GM18526 (cell line): ENCODE data around the gene DOCK4.

ENCODE experiments used
- POLR2A ChIP-seq: IDR thresholded peaks from 3 replicates; pipeline ENCODE4 v1.6.1; 2011; ENCODE audit not compliant: insufficient read length; ENCODE audit errors: extremely low read depth

The DOCK4 gene

GRCh38 chr7:112056409-112056808, 149.8 kb downstream of the DOCK4 start:
- TF ChIP-seq POLR2A, result no peak

DNA sequence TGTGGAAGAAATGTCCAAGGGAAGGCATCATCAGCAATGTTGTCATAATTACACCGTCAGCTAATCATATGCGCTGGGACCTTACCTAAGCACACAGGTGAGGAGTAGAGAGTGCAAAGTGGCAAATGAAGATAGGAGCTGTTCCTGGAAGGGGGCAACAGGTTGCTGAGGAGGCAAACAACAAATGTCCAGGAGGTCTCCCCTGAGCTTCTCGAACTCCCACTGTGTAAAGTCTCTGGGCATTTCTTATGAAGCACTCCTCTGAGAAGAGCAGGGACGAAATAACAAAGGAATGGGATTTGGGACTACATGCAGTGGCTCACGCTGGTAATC, 152.5 kb downstream of the DOCK4 start:
- TF ChIP-seq POLR2A, result no peak

DNA sequence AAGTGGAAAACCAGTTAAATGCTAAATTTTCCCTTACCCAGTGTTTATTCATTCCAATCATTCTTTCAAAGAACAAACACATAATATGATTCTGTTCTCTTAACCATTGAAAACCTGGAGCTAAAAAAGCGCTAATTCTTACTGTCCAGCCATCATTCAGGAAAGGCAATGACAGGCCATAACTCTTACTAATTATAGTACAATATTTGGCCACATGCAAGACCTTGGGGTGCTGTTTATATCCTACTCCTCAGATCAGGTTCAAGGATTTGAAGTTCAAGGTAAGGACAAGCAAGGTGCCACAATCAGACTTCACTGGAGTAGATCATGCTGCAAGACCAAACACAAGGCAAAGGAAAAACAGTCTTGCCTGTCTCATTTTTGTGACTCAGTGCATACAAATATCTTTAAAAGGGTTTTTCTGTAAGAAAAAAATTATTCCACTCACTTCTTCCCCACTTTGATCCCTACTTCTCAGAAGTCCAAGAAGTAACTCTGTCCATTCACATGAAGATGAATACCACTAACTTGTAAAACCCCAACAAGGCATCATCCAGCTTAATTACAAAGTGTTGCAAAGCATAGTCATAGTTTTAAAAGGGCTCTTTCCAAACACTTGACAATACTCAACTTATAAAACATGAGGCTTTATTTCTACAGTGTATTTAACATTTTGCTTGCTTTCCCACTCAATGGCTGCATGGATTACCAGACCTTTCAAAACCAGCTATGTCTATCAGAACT, 153.0 kb downstream of the DOCK4 start:
- TF ChIP-seq POLR2A, result no peak

- TF ChIP-seq POLR2A, result no peak
Measured at GRCh38 chr7:112052498-112052897, 153.7 kb downstream of the DOCK4 start.

GRCh38 chr7:112050250-112050881, 155.8 kb downstream of the DOCK4 start:
- TF ChIP-seq POLR2A, result no peak

GRCh38 chr7:112049555-112050249, 156.5 kb downstream of the DOCK4 start:
- TF ChIP-seq POLR2A, result no peak

GRCh38 chr7:112047421-112047820, 158.8 kb downstream of the DOCK4 start:
- no peak for TF ChIP-seq POLR2A

- no peak for TF ChIP-seq POLR2A
Measured at GRCh38 chr7:112045222-112045621, 161.0 kb downstream of the DOCK4 start.

DNA sequence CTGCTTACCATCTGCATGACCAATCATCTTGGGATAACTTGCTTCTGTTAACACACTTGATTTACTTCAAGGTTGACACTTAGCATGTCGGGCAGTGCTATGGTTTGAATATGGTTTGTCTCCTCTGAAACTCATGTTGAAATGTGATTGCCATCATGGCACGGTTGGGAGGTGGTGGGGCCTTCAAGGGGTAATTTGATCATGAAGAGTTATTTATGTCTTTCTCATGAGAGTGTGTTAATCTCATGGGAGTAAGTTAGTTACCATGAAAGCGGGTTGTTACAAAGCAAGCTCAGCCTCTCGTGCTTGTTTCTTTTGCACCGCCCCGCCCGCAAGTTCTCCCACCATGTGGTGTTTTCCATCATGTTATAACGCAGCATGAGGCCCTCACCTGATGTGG, 163.6 kb downstream of the DOCK4 start:
- no peak for TF ChIP-seq POLR2A

- TF ChIP-seq POLR2A, result no peak
Measured at GRCh38 chr7:112038353-112038752, 167.8 kb downstream of the DOCK4 start.

DNA sequence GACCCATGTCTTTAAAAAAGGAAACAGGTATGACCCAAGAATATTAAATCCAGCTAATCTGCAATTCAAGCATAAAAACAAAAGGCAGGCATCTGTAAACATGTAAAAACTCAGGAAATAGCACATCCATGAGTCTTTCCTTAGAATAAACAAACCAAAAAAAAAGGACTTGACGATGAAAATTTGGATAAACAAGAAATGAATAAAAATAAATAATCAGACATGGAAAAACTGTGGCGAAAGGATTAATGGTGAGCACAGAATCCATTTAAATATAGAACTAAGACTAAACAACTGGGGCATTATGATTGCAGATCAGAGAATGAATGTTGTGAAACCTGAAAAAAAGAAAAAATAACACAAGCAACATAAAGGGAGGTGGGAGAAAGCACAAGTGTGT, 170.1 kb downstream of the DOCK4 start:
- TF ChIP-seq POLR2A, result no peak

DNA sequence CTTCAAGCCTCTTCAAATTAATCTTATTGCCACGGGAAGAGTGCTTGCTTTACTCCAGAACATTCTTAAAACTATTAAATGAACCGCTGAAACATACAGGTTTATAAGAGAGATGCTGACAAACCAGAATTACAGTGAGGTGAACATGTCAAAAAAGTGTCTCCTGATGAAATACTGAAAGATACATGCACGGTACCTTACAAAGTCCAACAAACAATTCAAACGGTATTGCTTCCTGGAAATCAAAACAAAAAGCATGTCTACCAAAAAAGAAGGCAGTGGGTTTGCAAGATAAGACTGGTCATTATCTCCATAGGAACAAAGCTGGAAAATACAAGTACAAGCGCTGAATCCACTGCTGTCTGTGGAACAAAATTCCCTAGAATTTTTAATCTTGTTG, 174.5 kb downstream of the DOCK4 start:
- no peak for TF ChIP-seq POLR2A

GRCh38 chr7:112025556-112025955, 180.6 kb downstream of the DOCK4 start:
- TF ChIP-seq POLR2A, result no peak

- no peak for TF ChIP-seq POLR2A
Measured at GRCh38 chr7:112023786-112024185, 182.4 kb downstream of the DOCK4 start.

DNA sequence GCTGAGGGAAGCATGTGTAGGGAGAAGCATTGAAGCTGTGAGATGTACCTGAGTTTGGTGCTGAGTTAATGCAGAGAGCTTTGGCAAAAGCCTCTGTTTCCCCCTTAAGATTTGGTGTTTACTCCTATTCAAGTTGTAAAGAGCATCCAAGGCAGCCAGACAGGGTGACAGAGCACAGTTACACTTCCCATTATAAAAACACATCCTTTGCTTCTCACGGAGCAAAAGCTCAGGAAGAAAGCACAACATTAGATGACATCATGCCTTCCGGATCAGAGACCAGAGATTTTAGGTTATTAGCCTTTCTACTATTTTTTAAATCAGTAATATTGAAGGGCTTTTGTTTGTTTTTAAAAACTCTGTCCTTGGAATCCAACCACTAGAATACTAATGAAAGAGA, 182.9 kb downstream of the DOCK4 start:
- TF ChIP-seq POLR2A, result no peak

- TF ChIP-seq POLR2A, result no peak
Measured at GRCh38 chr7:112022128-112022527, 184.1 kb downstream of the DOCK4 start.

- TF ChIP-seq POLR2A, result no peak
Measured at GRCh38 chr7:112021379-112022044, 184.7 kb downstream of the DOCK4 start.

- no peak for TF ChIP-seq POLR2A
Measured at GRCh38 chr7:112020800-112021199, 185.4 kb downstream of the DOCK4 start.
